Caco-2 (cell line): Measurements from ENCODE around the gene BTBD6. TPM values are rescaled to one million over a fixed set of nuclear protein-coding genes. Genes with fewer than 3 reads are reported as not detected.

Source experiments
- BruUV-seq: library from RNA; stranded (reverse); fragments of 400-500 nt; replicated peaks from 2 replicates; lab custom pipeline; 2021; lab: Mats Ljungman, UMichigan
- CTCF ChIA-PET: fragments of 300-600 bp; sonication (Branson Sonifier 250); formaldehyde crosslinking; loops from one replicate; lab custom pipeline; 2022; ENCODE audit warnings: antibody characterized with exemption; lab: Charles Lee
- POLR2A ChIA-PET: fragments of 300-600 bp; sonication (Branson Sonifier 250); formaldehyde crosslinking; loops from one replicate; lab custom pipeline; 2022; ENCODE audit warnings: antibody characterized with exemption; lab: Charles Lee
- DNase-seq, 2 experiments: peaks; one replicate each; pipeline versions ENCODE4 v3.0.0 to v3.0.0-alpha.2; 2020 to 2022
- H3K27me3 ChIP-seq: replicated peaks from 2 replicates; pipeline ENCODE4 v1.6.0; 2011; ENCODE audit warnings: low read length; ENCODE audit not compliant: control insufficient read depth, insufficient read depth
- H3K36me3 ChIP-seq: 2 replicates; pipeline ENCODE4 v1.5.1; 2011; ENCODE audit warnings: low read length; ENCODE audit not compliant: control insufficient read depth, insufficient read depth
- H3K4me1 ChIP-seq: fragments of 250-450 bp; sonication (Bioruptor Pico); 2 replicates; pipeline ENCODE4 v1.5.1; 2020; ENCODE audit warnings: mild to moderate bottlenecking
- H3K4me3 ChIP-seq: 2 replicates; pipeline ENCODE4 v1.5.1; 2011; ENCODE audit warnings: low read depth, mild to moderate bottlenecking, control low read depth, low read length
- H3K9me3 ChIP-seq: fragments of 250-450 bp; sonication (Bioruptor Pico); 2 replicates; pipeline ENCODE4 v1.5.1; 2020; ENCODE audit warnings: mild to moderate bottlenecking, moderate library complexity
- H3K27ac Mint-ChIP-seq: one replicate; pipeline ENCODE4 v1.8.0; 2022; ENCODE audit warnings: mixed read lengths; ENCODE audit not compliant: unreplicated experiment
- H3K27me3 Mint-ChIP-seq: one replicate; pipeline ENCODE4 v1.8.0; 2022; ENCODE audit warnings: mixed read lengths; ENCODE audit not compliant: insufficient read depth, unreplicated experiment
- H3K36me3 Mint-ChIP-seq: one replicate; pipeline ENCODE4 v1.8.0; 2022; ENCODE audit warnings: mild to moderate bottlenecking, mixed read lengths; ENCODE audit not compliant: insufficient read depth, unreplicated experiment
- H3K4me1 Mint-ChIP-seq: one replicate; pipeline ENCODE4 v1.8.0; 2022; ENCODE audit warnings: low read depth, mixed read lengths; ENCODE audit not compliant: unreplicated experiment
- H3K4me3 Mint-ChIP-seq: one replicate; pipeline ENCODE4 v1.8.0; 2022; ENCODE audit warnings: mild to moderate bottlenecking, moderate library complexity, mixed read lengths; ENCODE audit not compliant: unreplicated experiment
- H3K9me3 Mint-ChIP-seq: one replicate; pipeline ENCODE4 v1.8.0; 2022; ENCODE audit warnings: mixed read lengths; ENCODE audit not compliant: unreplicated experiment
- intact Hi-C: fragments of 100-400 bp; cut with micrococcal nuclease; formaldehyde crosslinking; loops from one replicate; pipeline ENCODE4 v1.10.0; 2022; ENCODE audit not compliant: unreplicated experiment
- total RNA-seq: library from RNA; stranded (reverse); gene quantifications from 2 replicates; pipeline ENCODE4 v1.2.3, GENCODE V29; 2022
- TF ChIP-seq, protein P1 (sequence below), 2 experiments: fragments of 200-600 bp in 1 of 2; IDR thresholded peaks; 1 replicate in 1 of 2; 2 replicates in 1 of 2; pipeline versions ENCODE4 v1.5.1 to v1.8.0; 2011 to 2022; ENCODE audit warnings: antibody characterized with exemption in 1 of 2, control low read depth in 1 of 2, inconsistent platforms in 1 of 2, low read depth in 1 of 2, low read length in 1 of 2, mild to moderate bottlenecking in 1 of 2, moderate library complexity in 1 of 2; ENCODE audit not compliant: insufficient read depth in 1 of 2, severe bottlenecking in 1 of 2, unreplicated experiment in 1 of 2

BTBD6 gene
- total RNA-seq, 1 experiment from 2014 or later: 25.3 TPM

DNA sequence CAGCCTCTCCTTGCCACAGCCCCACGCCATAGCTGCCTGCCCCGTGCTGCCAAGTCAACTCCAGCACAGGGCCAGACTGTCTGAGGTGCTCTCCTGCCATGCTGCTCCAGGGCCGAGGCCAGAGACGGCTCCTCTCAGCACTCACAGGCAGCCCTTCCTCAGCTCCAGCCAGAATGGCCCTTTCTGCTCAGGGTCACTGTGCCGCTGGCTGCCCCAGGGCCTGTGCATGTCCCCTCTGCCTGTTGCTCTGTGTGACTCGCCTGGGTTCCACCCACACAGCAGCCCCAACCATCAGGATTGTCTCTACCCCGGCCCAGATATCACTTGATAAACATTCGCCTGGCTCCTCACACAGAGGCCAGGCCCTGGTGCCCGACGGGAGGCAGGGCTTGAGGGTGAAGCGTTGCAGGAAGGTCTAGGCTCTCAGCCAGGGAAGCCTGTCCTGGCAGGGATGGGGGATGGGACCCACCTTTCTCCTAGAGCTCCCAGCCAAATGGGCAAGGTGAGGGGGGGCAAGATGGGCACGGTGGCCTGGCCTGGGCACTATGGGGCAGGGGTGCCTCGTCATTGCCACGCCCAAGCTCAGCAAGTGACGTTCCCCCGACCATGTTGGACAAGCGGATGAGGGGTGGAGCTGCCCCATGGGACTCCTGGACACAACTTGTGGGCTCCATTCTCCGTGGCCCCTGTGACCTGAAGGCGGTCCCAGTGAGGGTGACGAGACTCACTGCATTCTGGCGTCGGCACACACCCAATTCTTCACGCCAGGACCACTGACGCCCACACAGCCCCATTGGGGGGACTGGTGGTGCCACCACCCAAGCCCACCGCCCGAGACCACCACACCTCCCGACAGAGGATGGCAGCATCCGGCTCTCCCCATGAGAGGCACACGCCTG lies 27.4 kb upstream of the BTBD6 start:
- H3K27me3 ChIP-seq: no peaks in the 10 kb centered on the region
- H3K27me3 Mint-ChIP-seq: no peaks in the 10 kb centered on the region
- DNase-seq: no peak
- H3K4me3 ChIP-seq: no peak overlapping the region
- no peak overlapping the region for H3K4me3 Mint-ChIP-seq
- TF ChIP-seq, protein P1, sequence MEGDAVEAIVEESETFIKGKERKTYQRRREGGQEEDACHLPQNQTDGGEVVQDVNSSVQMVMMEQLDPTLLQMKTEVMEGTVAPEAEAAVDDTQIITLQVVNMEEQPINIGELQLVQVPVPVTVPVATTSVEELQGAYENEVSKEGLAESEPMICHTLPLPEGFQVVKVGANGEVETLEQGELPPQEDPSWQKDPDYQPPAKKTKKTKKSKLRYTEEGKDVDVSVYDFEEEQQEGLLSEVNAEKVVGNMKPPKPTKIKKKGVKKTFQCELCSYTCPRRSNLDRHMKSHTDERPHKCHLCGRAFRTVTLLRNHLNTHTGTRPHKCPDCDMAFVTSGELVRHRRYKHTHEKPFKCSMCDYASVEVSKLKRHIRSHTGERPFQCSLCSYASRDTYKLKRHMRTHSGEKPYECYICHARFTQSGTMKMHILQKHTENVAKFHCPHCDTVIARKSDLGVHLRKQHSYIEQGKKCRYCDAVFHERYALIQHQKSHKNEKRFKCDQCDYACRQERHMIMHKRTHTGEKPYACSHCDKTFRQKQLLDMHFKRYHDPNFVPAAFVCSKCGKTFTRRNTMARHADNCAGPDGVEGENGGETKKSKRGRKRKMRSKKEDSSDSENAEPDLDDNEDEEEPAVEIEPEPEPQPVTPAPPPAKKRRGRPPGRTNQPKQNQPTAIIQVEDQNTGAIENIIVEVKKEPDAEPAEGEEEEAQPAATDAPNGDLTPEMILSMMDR (IDR thresholded peaks at IDR 0.05; ENCODE audit: insufficient read depth in 1 of 2, low read depth in 1 of 2, low read length in 1 of 2, severe bottlenecking in 1 of 2, unreplicated experiment in 1 of 2): no peak
- no peaks in the 10 kb centered on the region for H3K9me3 ChIP-seq
- ChIA-PET POLR2A (no interaction called here), CTCF (interaction anchor here (1.3 kb wide), 1 partner anchor 131 kb away, joined by 4 read pairs; no protein-coding TSS in a partner anchor)
- intact Hi-C loops: no loop called here
- no peak overlapping the region for H3K27ac Mint-ChIP-seq
- H3K9me3 Mint-ChIP-seq: no peaks in the 10 kb centered on the region
- H3K4me1 ChIP-seq: no peaks in the 10 kb centered on the region
- H3K36me3 Mint-ChIP-seq: peaks cover 41% of the 10 kb centered on the region
- BruUV-seq: no TSS peak
- no peaks in the 10 kb centered on the region for H3K4me1 Mint-ChIP-seq
- H3K36me3 ChIP-seq: peaks cover 2% of the 10 kb centered on the region

DNA sequence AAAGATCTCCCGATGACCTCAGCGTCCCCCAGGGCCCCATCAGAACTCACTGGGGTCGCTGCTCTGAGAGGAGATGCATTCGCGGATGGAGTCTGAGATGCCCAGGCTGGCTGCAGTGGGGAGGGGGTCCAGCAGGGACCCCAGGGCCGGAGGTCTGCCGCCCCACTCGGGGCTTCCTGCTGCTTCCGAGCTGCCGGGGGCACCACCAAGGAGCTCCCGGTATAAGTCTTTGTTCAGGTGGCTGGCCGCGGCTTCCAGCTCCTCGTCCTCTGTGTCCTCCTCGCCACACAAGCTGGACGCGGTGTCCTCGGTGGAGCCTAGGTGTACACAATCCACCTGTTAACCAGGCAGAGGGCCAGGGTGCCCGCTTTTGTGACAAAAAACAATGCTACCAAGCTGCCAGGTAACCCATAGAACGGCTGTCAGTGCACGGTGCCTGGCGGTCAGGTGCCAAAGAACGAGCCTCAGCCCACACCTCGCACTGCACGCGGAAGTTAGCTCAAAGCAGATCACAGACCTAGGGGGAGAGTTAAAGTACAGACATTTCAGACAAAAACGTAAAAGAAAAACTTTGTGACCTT lies 26.6 kb upstream of the BTBD6 start:
- Histone ChIP-seq H3K9me3 (no peaks in the 10 kb centered on the region), H3K36me3 (peaks cover 2% of the 10 kb centered on the region), H3K4me3 (no peak overlapping the region), H3K27me3 (no peaks in the 10 kb centered on the region), H3K4me1 (no peaks in the 10 kb centered on the region)
- ChIA-PET POLR2A (no interaction called here), CTCF (no interaction called here)
- Mint-ChIP-seq H3K9me3 (no peaks in the 10 kb centered on the region), H3K36me3 (peaks cover 43% of the 10 kb centered on the region), H3K27me3 (no peaks in the 10 kb centered on the region), H3K27ac (no peak overlapping the region), H3K4me1 (no peaks in the 10 kb centered on the region), H3K4me3 (no peak overlapping the region)
- intact Hi-C loops: no loop called here
- TF ChIP-seq, protein P1 (IDR thresholded peaks at IDR 0.05; ENCODE audit: insufficient read depth in 1 of 2, low read depth in 1 of 2, low read length in 1 of 2, severe bottlenecking in 1 of 2, unreplicated experiment in 1 of 2): no peak
- no peak for DNase-seq
- BruUV-seq: no TSS peak

DNA sequence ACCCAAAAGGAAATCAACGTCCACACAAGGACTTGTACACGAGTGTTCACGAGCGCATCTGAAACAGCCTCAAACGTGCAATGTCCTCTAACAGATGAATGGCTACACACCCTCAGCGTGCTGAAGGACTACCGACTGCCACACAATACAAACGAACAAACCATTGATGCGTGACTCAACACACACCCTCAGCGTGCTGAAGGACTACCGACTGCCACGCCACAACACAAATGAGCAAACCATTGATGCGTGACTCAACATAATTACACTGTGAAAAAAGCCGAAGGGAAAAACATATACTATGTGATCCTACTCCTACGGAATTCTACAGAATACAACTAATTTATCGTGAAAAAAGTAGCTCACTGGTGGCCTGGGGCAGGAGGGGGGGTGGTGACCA lies 25.1 kb upstream of the BTBD6 start:
- Mint-ChIP-seq H3K4me3 (no peak overlapping the region), H3K36me3 (peaks cover 37% of the 10 kb centered on the region), H3K4me1 (no peaks in the 10 kb centered on the region), H3K27me3 (no peaks in the 10 kb centered on the region), H3K9me3 (no peaks in the 10 kb centered on the region), H3K27ac (no peak overlapping the region)
- peaks cover 2% of the 10 kb centered on the region for H3K36me3 ChIP-seq
- intact Hi-C loops: no loop called here
- TF ChIP-seq, protein P1 (IDR thresholded peaks at IDR 0.05; ENCODE audit: insufficient read depth in 1 of 2, low read depth in 1 of 2, low read length in 1 of 2, severe bottlenecking in 1 of 2, unreplicated experiment in 1 of 2): no peak
- DNase-seq: no peak
- H3K4me3 ChIP-seq: no peak overlapping the region
- H3K27me3 ChIP-seq: no peaks in the 10 kb centered on the region
- no peaks in the 10 kb centered on the region for H3K4me1 ChIP-seq
- no peaks in the 10 kb centered on the region for H3K9me3 ChIP-seq
- no TSS peak for BruUV-seq
- POLR2A ChIA-PET: no interaction called here
- CTCF ChIA-PET: interaction anchor here (1.0 kb wide), 1 partner anchor 129 kb away, joined by 3 read pairs; no protein-coding TSS in a partner anchor
